Keratinocyte (primary cell): Measurements from ENCODE around the gene DHPS. TPM values are rescaled to one million over a fixed set of nuclear protein-coding genes. Genes with fewer than 3 reads are reported as not detected.

Experiments
- DNase-seq: peaks from one replicate; pipeline ENCODE4 v3.0.0-alpha.2; 2011; ENCODE audit warnings: low read depth, missing footprints, low spot score
- FAIRE-seq: peaks from 2 replicates; lab custom pipeline; 2011; peaks lifted over from hg19 to GRCh38; lab: Jason Lieb, UNC
- H2AFZ ChIP-seq: 2 replicates; pipeline ENCODE4 v1.6.0; 2012; ENCODE audit warnings: low read length, control low read depth, inconsistent platforms; ENCODE audit not compliant: control insufficient read depth
- H3K27ac ChIP-seq: 2 replicates; pipeline ENCODE4 v1.5.1; 2011; ENCODE audit warnings: low read length; ENCODE audit not compliant: control insufficient read depth, insufficient read depth
- H3K27me3 ChIP-seq: 3 replicates; pipeline ENCODE4 v1.6.0; 2011; ENCODE audit warnings: low read length; ENCODE audit not compliant: control insufficient read depth, insufficient read depth; ENCODE audit errors: extremely low read depth
- H3K36me3 ChIP-seq, 2 experiments: 2 replicates in 1 of 2; 3 replicates in 1 of 2; pipeline ENCODE4 v1.5.1; 2011; ENCODE audit warnings: low read length in 2 of 2, mild to moderate bottlenecking in 1 of 2; ENCODE audit not compliant: control insufficient read depth in 2 of 2, insufficient read depth in 2 of 2; ENCODE audit errors: extremely low read depth in 1 of 2
- H3K4me1 ChIP-seq: 3 replicates; pipeline ENCODE4 v1.5.1; 2011; ENCODE audit warnings: low read length; ENCODE audit not compliant: control insufficient read depth, insufficient read depth; ENCODE audit errors: extremely low read depth
- H3K4me2 ChIP-seq: 3 replicates; pipeline ENCODE4 v1.6.0; 2011; ENCODE audit warnings: low read depth, low read length; ENCODE audit not compliant: control insufficient read depth, insufficient read depth; ENCODE audit errors: extremely low read depth
- H3K4me3 ChIP-seq, 3 experiments: fragments of 200-600 bp in 1 of 3; sonication (generic) in 1 of 3; 2 replicates in 2 of 3; 3 replicates in 1 of 3; pipeline ENCODE4 v1.5.1; 2011 to 2016; ENCODE audit warnings: low read length in 3 of 3, mild to moderate bottlenecking in 3 of 3, control low read depth in 2 of 3, inconsistent platforms in 1 of 3, low read depth in 1 of 3, mixed read lengths in 1 of 3, mixed run types in 1 of 3, moderate library complexity in 1 of 3; ENCODE audit not compliant: control insufficient read depth in 2 of 3, insufficient read depth in 2 of 3; ENCODE audit errors: extremely low read depth in 1 of 3
- H3K79me2 ChIP-seq: 2 replicates; pipeline ENCODE4 v1.6.0; 2012; ENCODE audit warnings: low read length; ENCODE audit not compliant: control insufficient read depth, insufficient read depth
- H3K9ac ChIP-seq: 3 replicates; pipeline ENCODE4 v1.6.0; 2011; ENCODE audit warnings: low read length; ENCODE audit not compliant: control insufficient read depth, insufficient read depth; ENCODE audit errors: extremely low read depth
- H3K9me1 ChIP-seq: 3 replicates; pipeline ENCODE4 v1.6.0; 2011; ENCODE audit warnings: low read length; ENCODE audit not compliant: control insufficient read depth, insufficient read depth; ENCODE audit errors: extremely low read depth
- H3K9me3 ChIP-seq: 2 replicates; pipeline ENCODE4 v1.5.1; 2012; ENCODE audit warnings: low read depth, low read length; ENCODE audit not compliant: control insufficient read depth
- H4K20me1 ChIP-seq: 3 replicates; pipeline ENCODE4 v1.6.0; 2011; ENCODE audit warnings: low read length; ENCODE audit not compliant: control insufficient read depth, insufficient read depth; ENCODE audit errors: extremely low read depth
- CTCF ChIP-seq, 3 experiments: IDR thresholded peaks in 1 of 3; conservative IDR thresholded peaks in 1 of 3; optimal IDR thresholded peaks in 1 of 3; 2 replicates in 2 of 3; 3 replicates in 1 of 3; pipeline versions ENCODE3 to v1.5.1; 2011; ENCODE audit warnings: low read length in 3 of 3, mild to moderate bottlenecking in 3 of 3, moderate library complexity in 2 of 3, control low read depth in 1 of 3, inconsistent platforms in 1 of 3; ENCODE audit not compliant: insufficient read depth in 2 of 3; ENCODE audit errors: extremely low read depth in 1 of 3
- EZH2 ChIP-seq: IDR thresholded peaks from one replicate; pipeline ENCODE4 v1.6.1; 2012; ENCODE audit warnings: inconsistent platforms, mild to moderate bottlenecking, low read length, moderate library complexity
- dilution Hi-C: fragments of 300-500 bp; cut with MboI; formaldehyde crosslinking; loops from one replicate; pipeline ENCODE4 v1.7.0; 2020; ENCODE audit warnings: low sequenced_read_pairs; ENCODE audit not compliant: extremely low pct_ligation_motif_present
- polyA plus RNA-seq, 5 experiments: library from polyadenylated mRNA; depleted of rRNA in 3 of 5; stranded (reverse) in 3 of 5; stranded (forward) in 1 of 5; unstranded in 1 of 5; fragments of >200 nt; gene quantifications; 1 replicate in 1 of 5; 2 replicates in 3 of 5; 3 replicates in 1 of 5; pipeline versions ENCODE4 v1.2.1 to v1.2.3, GENCODE V29; 2011 to 2012; ENCODE audit warnings: missing spikeins in 2 of 5, low read depth in 1 of 5, low replicate concordance in 1 of 5

Gene DHPS
- polyA plus RNA-seq, 1 donor (not counting 4 experiments of a cell fraction or from before 2014, with no cell fraction given) = 36.5 TPM

- H3K27ac ChIP-seq = no peak overlapping the region
- H3K9ac ChIP-seq = peak overlapping the region; percentile 90
- DNase-seq = no peak
- no peak for FAIRE-seq
- H3K9me3 ChIP-seq = no peaks in the 10 kb centered on the region
- peak overlapping the region; percentile 97 for H3K4me2 ChIP-seq
- TF ChIP-seq CTCF (optimal IDR thresholded peaks at IDR 0.05 in 1 of 3, IDR thresholded peaks at IDR 0.05 in 1 of 3, conservative IDR thresholded peaks at IDR 0.05 in 1 of 3; ENCODE audit: extremely low read depth in 1 of 3, insufficient read depth in 2 of 3, low read length in 3 of 3) = no peak
- TF ChIP-seq EZH2 = no peak
- peaks cover 77% of the 10 kb centered on the region for H3K79me2 ChIP-seq
- dilution Hi-C loops = no loop called here
- H2AFZ ChIP-seq = no peak overlapping the region
- no peaks in the 10 kb centered on the region for H3K27me3 ChIP-seq
- H3K9me1 ChIP-seq = no peaks in the 10 kb centered on the region
- peak overlapping the region in 2 of 3 experiments; percentile 77 to 92 for H3K4me3 ChIP-seq
- H4K20me1 ChIP-seq = peaks cover 13% of the 10 kb centered on the region
- peaks cover 20 to 32% of the 10 kb centered on the region in 2 experiments for H3K36me3 ChIP-seq
- H3K4me1 ChIP-seq = peaks cover 18% of the 10 kb centered on the region
Measured at GRCh38 chr19:12720296-12720695, 38.6 kb upstream of the DHPS start.

- no peak overlapping the region for H3K27ac ChIP-seq
- peaks cover 44 to 62% of the 10 kb centered on the region in 2 experiments for H3K36me3 ChIP-seq
- no peaks in the 10 kb centered on the region for H3K27me3 ChIP-seq
- dilution Hi-C loops = no loop called here
- H2AFZ ChIP-seq = no peak overlapping the region
- no peak overlapping the region for H3K4me3 ChIP-seq
- no peak for TF ChIP-seq EZH2
- no peak for TF ChIP-seq CTCF (optimal IDR thresholded peaks at IDR 0.05 in 1 of 3, IDR thresholded peaks at IDR 0.05 in 1 of 3, conservative IDR thresholded peaks at IDR 0.05 in 1 of 3; ENCODE audit: extremely low read depth in 1 of 3, insufficient read depth in 2 of 3, low read length in 3 of 3)
- H3K9ac ChIP-seq = no peak overlapping the region
- no peak overlapping the region for H3K4me2 ChIP-seq
- H3K79me2 ChIP-seq = peaks cover 66% of the 10 kb centered on the region
- H3K9me1 ChIP-seq = no peaks in the 10 kb centered on the region
- no peak for DNase-seq
- H3K9me3 ChIP-seq = no peaks in the 10 kb centered on the region
- H4K20me1 ChIP-seq = peaks cover 14% of the 10 kb centered on the region
- FAIRE-seq = no peak
- H3K4me1 ChIP-seq = peaks cover 13% of the 10 kb centered on the region
Measured at GRCh38 chr19:12715929-12716328, 34.2 kb upstream of the DHPS start.
